HG03097 (cell line): Measurements from ENCODE around the gene MAPT.
"Not testable (repeated sequence)": the region's sequence is repeated elsewhere in the genome, so short reads cannot be mapped to it uniquely, and the experiment has no call there.

Experiments used
- ATAC-seq: cut with Tn5 transposase; IDR thresholded peaks from one replicate; pipeline ENCODE4 v1.9.1; 2021; ENCODE audit not compliant: unreplicated experiment, low FRiP score

MAPT gene

DNA sequence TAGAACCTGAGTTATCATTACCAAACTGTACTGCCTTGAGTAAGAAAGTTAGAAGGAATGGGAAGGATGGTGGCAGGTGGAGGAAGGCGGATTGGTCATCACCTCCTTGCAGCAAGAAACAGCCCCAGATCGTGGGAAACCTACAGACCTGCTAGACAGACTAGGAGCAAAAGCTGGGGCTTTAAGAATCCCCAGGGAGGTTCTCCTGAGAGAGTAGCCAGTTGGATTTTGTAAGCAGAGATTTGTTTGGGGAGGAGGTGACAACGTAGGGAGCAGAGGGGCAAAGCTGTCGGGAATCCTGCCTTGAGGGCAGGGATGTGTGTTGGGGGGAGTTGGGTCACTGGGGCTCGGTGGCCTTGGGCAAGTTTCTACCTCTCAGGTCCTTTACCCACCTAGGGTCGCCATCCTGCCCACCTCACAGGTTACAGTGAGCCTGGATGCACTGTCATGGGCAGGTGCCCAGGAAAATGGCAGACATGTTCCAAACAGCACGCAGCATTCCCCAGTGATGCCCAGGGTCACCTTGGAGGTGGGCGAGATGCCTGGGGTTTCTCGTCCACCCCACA is 55.5 kb downstream of the MAPT start:
- ATAC-seq: no peak

DNA sequence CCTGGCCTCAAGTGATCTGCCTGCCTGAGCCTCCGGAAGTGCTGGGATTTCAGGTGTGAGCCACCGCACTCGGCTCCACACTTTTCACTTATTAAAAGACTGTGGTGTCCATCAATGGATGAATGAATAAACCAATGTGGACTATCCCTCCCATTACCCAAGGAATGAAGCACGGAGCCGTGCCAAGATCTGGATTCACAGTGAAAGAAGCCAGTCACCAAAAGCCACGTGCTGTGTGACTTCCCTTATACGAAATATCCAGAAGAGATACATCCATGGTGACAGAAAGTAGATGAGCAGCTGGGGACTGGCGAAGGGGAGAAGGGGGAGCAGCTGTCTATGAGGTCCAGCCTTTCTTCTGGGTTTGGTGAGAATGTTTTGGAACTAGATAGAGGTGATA is 56.5 kb downstream of the MAPT start:
- no peak for ATAC-seq

DNA sequence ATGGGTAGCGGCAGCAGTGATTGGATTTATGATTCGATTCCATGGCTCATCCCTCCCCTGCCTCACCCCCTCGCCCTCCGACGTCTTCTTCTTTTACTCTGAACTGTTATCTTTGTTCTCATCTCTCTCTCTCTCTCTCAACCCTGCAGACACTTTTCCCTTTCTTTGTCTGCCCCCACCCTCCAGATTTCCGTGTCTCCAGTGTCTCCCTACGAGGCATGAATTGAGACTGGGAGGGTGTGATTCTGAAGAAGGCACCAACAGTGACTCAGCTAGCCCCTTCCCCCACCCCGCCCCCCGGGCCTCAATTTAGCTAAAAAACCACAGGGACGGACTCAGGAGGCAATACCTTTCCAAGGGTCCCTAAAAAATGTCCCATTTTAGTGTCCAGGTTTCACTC is 57.0 kb downstream of the MAPT start:
- ATAC-seq: no peak

DNA sequence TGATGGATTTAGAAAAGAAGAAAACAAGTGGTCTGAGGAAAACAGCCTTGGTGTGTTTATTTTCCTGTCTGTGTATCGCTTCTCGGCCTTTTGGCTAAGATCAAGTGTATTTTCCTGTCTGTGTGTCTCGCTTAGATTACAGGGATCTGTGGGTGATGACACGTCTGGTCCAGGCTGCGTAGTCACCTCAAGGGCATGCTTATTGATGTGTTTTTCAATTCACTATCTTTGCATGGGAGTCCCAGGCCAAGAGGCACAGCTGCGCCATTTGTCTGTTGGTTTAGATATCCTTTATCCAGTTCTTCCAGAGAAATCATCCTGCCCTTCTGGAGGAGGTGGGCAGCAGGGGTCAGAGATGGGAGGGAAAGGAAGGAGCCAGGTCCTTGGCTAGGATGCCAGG is 57.6 kb downstream of the MAPT start:
- no peak for ATAC-seq

DNA sequence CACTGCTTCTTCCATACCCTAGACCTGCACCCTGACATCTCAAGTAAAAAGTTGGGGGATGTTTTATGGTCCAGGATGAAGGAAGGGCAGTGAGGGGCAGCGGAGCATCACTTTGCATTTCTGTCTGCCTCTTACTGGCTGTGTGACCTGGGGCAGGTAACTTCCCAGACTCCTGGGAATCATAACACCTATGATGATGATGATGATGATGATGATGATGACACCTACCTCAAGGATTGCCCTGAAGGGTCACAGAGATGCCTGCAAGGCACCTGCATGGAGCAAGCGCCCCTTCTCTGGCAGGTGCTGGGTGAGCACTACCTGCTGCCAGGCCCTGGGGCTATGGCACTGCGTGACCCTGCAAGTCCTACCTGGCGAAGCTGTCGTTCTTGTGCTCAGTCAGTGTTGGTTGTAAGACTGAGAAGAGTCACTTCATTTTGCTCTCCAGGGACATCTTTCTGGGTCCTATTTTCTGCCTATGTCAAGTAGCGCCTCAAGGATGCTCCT is 58.5 kb downstream of the MAPT start:
- ATAC-seq: no peak

DNA sequence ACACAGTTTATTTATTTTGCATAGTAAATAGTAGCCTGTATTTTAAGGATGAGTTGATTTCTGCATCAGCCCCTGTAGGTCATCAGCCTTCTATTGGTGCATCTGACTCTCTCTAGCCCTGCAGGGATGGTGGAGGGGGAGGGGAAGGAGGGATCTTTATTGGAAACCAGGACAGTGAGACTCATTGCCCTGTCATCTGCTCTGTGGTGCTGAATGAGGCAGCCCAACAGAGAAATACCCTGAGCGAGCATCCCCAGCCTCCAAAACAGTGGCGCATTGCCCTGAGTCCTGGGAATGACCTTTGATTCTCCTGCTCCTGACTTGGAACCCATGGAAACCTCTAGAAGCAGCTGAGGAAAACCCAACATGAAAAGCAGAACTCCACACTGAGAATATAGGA is 59.2 kb downstream of the MAPT start:
- no peak for ATAC-seq

DNA sequence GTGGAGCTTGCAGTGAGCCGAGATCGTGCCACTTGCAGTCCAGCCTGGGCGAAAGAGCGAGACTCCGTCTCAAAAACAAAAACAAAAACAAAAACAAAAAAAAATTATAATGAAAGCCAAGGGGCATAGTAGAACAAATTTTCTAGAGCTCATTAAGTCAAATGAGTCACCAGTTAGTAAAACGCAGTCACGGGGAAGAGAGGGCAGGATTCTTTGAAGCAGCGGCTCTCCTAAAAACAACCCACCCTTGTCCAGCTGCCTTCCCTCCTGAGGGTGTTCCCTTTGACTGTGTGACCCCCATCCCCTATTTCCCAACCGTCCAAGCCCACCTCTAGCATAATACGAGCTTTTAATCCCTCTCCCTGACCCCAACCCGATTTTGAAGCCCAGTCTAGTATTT is 60.6 kb downstream of the MAPT start:
- ATAC-seq: no peak

DNA sequence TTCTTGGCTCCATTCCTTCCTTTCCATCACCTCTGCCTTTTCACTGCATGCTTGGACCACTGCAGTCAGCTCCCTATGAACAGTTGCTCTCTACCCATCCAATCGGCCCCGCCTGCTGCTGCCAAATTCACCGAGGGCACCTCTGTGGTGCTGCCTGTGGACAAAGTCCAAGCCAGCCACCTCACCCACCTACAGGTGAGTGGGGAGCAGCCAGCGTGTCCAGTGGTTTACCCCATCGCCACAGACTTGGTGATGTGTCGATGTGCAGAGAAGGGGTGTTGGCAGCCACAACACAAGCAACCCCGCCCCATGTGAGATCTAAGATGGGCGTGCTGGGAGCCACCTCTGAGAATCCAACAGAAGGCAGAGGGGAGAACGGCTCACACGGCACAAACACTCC is 61.0 kb downstream of the MAPT start:
- no peak for ATAC-seq

DNA sequence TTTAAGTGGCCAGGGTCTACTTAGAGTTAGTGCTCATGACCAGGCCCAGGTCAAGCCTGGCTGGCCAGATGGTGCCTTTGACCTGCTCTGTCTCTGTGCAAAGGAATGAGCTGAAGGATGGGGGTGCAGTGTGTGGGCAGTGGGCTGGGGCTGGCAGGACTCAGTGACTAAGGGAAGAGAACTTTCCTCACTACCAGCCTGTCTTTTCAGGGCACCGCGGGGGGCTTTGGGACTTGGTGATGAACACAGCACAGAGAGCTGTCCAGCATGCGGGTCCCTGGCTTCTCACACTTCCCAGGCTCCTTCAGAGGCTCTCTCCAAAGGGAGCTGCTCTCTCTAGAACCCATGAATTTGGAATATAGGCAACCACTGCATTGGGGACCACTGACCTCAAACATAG is 61.7 kb downstream of the MAPT start:
- ATAC-seq: no peak

DNA sequence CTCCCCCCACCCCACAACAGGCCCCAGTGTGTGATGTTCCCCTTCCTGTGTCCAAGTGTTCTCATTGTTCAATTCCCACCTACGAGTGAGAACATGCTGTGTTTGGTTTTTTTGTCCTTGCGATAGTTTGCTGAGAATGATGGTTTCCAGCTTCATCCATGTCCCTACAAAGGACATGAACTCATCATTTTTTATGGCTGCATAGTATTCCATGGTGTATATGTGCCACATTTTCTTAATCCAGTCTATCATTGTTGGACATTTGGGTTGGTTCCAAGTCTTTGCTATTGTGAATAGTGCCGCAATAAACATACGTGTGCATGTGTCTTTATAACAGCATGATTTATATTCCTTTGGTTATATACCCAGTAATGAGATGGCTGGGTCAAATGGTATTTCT is 62.4 kb downstream of the MAPT start:
- ATAC-seq: not testable (repeated sequence)

DNA sequence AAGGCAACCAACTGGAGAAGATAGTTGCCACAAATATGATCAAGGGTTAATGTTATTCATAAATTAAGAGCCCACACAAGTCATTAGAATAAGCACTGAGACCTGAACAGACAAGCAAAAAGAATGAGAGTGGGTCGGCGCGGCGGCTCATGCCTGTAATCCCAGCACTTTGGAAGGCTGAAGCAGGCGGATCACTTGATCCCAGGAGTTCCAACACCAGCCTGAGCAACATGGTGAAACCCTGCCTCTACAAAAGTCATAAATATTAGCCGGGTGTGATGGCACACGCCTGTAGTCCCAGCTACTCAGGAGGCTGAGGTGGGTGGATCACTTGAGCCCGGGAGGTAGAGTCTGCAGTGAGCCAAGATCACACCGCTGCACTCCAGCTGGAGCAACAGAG is 64.0 kb downstream of the MAPT start:
- ATAC-seq: no peak

DNA sequence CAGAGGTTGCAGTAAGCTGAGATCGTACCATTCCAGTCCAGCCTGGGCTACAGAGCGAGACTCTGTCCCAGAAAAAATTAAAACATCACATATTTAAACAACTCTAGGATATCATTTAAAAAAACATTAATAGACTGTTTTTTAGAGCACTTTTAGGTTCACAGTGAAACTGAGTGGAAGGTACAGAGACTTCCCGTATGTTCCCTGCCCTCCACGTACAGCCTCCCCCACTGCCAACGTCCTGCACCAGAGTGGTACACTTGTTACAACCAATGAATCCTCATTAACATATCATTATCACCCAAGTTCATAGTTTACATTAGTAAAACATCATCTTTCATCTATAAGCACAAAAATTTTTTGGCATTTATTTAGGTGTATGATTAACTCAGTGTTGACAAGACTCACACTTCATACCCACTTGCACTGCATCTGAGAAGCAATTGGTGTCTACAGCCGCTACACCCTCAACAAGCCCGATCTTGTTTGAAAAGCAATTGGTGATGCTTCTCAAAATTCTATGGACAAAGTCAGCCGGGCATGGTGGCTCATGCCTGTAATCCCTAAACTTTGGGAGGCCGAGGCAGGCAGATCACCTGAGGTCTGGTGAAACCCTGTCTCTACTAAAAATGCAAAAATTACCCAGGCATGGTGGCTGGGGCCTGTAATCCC is 64.8 kb downstream of the MAPT start:
- no peak for ATAC-seq

DNA sequence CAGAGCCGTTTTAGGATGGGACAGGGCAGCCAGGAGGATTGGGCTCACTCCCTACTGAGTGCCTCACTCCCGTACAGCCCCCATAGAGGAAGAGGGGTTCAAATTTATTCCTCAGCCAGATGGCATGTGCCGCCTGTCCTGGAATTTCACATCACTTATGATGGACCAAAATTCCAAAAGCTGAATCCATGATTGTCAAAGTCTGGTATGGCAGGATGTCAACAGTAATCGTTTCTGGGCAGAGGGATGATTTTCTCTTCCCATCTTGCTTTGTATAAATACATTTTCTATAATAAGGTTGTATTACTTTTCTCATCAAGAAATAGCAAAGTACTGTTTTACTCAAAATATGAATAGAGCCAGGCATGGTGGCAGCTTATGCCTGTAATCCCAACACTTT is 66.0 kb downstream of the MAPT start:
- no peak for ATAC-seq

DNA sequence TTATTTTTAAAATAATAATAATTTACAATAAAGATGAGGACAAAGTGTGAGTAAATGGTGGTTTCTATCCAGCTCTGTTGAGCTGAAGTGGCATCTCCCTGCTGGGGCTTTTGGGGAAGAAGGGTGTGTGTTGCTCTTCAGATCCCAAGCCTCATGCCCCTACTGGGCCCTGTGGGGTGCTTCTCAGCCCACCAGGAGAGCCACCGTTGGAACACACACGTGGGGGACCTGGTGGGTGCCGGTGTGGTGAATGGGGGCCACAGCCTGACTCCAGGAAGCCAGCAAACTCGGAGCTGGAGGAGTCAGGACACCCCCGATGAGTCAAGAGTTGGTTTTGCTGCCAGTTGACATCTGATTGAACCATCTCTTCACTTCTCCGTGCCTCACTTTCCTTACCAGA is 66.9 kb downstream of the MAPT start:
- ATAC-seq: no peak

DNA sequence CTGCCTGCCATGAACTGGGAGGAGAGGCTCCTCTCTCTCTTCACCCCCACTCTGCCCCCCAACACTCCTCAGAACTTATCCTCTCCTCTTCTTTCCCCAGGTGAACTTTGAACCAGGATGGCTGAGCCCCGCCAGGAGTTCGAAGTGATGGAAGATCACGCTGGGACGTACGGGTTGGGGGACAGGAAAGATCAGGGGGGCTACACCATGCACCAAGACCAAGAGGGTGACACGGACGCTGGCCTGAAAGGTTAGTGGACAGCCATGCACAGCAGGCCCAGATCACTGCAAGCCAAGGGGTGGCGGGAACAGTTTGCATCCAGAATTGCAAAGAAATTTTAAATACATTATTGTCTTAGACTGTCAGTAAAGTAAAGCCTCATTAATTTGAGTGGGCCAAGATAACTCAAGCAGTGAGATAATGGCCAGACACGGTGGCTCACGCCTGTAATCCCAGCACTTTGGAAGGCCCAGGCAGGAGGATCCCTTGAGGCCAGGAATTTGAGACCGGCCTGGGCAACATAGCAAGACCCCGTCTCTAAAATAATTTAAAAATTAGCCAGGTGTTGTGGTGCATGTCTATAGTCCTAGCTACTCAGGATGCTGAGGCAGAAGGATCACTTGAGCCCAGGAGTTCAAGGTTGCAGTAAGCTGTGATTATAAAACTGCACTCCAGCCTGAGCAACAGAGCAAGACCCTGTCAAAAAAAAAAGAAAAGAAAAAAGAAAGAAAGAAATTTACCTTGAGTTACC is 68.0 kb downstream of the MAPT start:
- ATAC-seq: no peak

DNA sequence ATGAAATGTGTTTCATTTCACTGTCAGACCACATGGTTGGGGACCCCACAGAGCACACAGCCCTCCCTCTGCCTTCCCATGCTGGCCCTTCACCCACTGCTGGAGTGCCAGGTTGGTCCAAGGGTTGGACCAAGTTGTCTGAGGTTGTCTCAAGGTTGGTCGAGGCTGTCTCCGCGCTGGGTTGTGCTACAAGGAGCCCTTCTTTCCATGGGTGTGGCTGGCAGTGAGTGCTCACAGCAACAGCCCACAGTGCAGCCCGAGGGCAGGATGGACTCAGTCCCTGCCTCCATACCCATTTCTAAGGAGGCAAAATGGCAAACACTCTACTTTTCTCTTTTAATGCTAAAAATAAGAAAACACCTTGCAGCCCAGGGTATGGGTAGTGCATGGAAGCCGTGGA is 68.9 kb downstream of the MAPT start:
- no peak for ATAC-seq

DNA sequence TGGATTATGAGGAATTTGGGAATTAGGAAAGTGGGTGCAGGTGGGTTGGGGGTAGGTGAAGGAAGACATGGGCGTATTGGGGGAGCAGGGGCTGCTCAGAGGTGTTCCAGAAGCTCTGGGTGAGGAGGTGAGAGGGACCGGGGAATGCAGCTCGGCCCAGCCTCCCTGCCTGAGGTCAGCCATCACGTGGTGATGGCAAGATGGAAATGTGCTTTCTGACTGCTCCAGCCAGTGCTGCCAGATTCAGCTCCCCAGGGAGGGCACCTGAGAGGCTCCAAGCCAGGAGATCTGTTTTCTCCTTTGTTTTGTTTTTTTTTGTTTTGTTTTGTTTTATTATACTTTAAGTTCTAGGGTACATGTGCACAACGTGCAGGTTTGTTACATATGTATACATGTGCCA is 69.5 kb downstream of the MAPT start:
- ATAC-seq: no peak

DNA sequence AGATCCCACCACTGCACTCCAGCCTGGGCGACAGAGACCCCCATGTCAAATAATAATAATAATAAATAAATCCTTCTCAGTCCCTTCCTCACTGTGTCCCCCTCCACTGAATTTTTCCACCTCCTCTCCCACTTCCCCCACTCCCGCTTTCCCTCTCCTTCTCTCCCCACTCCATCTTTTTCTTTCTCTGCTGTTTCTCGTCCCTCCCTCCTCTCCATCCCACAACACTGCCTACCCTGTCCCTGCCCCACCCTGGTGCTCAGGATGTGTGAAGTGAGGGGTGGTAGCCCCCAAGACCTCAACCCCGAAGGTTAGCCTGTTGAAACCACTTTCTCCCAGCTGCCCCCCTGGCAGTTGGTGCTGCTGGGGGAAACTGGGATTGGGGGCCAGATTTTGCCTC is 70.3 kb downstream of the MAPT start:
- no peak for ATAC-seq

DNA sequence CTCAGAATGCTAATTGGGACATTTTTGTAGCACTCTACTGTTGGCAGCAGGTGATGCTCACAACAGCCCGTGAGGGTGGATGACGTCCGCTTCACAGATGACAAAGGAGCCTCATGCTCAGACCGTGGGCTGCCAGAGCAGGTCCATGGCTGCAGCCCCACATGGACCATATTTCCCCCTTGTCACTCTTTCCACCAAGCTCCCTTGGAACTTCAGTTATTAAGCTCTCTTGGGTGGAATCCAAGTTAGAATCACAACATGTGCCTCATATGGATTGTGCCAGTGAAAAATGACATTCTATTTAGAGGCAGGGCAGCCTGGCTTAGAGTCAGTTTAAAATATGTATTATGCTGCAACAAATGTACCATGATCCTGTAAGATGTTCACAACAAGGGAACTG is 71.5 kb downstream of the MAPT start:
- ATAC-seq: no peak

DNA sequence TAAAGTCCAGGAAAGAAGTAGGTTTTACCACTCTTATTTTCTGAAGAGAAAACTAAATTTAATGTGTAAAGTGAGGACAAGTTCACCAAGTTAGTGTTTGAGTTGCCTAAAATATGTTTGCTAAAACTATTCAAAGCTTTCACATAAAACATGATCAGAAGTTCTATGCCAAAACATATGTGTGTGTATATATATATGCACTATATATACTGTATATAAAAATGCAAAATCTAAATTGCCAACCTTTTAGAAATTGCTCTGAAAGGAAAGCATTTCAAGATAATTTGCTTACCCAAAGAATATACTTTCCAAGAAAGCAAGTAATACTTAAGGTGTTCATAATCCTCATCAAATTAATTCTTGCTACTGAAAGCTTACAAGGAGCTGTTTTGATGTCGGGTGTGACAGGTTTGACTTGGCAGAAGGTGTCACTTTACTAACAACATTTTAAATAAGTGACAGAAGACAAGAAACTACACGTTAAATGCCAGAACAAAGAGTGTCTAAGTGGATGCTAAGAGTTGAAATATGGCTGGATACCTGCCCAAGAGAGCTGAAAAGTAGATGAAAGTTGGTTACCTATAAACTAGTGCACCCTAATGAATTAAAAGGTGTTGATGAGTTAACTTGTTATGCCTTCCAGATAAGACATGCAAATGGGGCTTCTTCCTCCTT is 72.4 kb downstream of the MAPT start:
- no peak for ATAC-seq

DNA sequence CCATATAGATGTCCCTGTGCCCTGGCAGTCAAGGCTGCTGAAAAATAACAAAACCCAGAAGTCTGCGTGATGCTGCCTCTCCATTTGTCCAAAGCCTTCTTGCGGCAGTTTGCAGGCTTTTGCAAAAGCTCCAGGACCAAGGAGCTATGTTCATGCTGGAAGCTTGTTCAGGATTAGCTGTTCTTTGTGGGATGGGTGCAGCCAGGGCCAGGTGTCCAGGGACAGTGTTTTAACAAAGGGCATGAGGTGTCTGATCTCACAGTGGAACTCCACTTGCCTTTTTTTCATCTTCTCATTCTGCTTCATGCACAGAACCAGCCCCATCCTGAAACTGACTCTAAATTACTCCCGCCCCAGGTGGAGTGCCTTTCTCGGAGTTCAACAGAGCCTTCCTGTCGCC is 73.0 kb downstream of the MAPT start:
- ATAC-seq: no peak
